ENCODE data around the gene COIL. TPM values are rescaled to one million over a fixed set of nuclear protein-coding genes. Genes with fewer than 3 reads are reported as not detected.

Gene COIL
- total and polyA plus RNA-seq, 4 donors, result 7.2 to 21.4 (median 9.7) TPM

GRCh38 chr17:56894859-56895455 is 65.9 kb downstream of the COIL start:
- no peak overlapping the region for H3K4me3 ChIP-seq
- H3K9me3 ChIP-seq (ENCODE audit: control insufficient read depth in 4 of 4, insufficient read depth in 3 of 4, low read length in 3 of 4), result no peaks in the 10 kb centered on the region
- no peak for DNase-seq
- H3K9ac ChIP-seq (ENCODE audit: insufficient read depth in 1 of 2, low read length in 2 of 2), result no peak overlapping the region
- H3K27ac ChIP-seq (ENCODE audit: low read depth in 1 of 2, low read length in 1 of 2), result no peak overlapping the region
- no peak for ATAC-seq (ENCODE audit: insufficient read depth, low FRiP score)
- WGBS, 2 donors, result 94 to 96% methylated on average over 20 of the region's 20 CpGs
- TF ChIP-seq CTCF (IDR thresholded peaks at IDR 0.05; ENCODE audit: control extremely low read depth, extremely low read depth), result no peak
- H3K27me3 ChIP-seq (ENCODE audit: control insufficient read depth in 3 of 3, insufficient read depth in 3 of 3, low read length in 2 of 3), result no peaks in the 10 kb centered on the region
- no peaks in the 10 kb centered on the region for H3K4me1 ChIP-seq (ENCODE audit: control insufficient read depth in 5 of 5, insufficient read depth in 5 of 5, low read length in 5 of 5)
- peaks cover 9 to 73% (median 26%) of the 10 kb centered on the region in 4 donors for H3K36me3 ChIP-seq (ENCODE audit: control insufficient read depth in 4 of 4, insufficient read depth in 4 of 4, low read length in 4 of 4)

DNA sequence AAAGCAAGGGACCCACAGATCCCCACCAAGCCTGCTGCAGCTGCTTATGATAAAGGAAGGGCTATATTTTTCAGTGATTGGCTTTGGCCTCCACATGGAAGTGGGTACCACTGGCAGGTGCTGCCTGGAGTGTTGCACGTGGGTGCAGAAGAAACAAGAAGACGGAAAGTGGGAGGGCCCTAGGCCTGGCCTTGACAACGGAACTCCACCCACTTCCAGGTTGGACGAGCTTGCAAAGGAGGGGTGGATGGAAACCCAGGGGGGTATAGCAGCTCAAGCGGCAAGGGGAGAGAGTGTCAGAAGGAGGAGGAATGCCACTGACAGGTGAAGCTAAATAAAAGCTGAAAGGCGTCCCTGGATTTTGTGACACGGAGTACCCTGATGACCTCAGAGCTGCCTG is 67.3 kb downstream of the COIL start:
- H3K9me3 ChIP-seq (ENCODE audit: control insufficient read depth in 4 of 4, insufficient read depth in 3 of 4, low read length in 3 of 4), result no peaks in the 10 kb centered on the region
- WGBS, 2 donors, result 72 to 84% methylated on average over 7 of the region's 7 CpGs
- H3K27ac ChIP-seq (ENCODE audit: low read depth in 1 of 2, low read length in 1 of 2), result peak overlapping the region in 1 of 2 donors; percentile 9
- no peaks in the 10 kb centered on the region for H3K27me3 ChIP-seq (ENCODE audit: control insufficient read depth in 3 of 3, insufficient read depth in 3 of 3, low read length in 2 of 3)
- H3K4me1 ChIP-seq (ENCODE audit: control insufficient read depth in 5 of 5, insufficient read depth in 5 of 5, low read length in 5 of 5), result no peaks in the 10 kb centered on the region
- DNase-seq (no peak), ATAC-seq (ENCODE audit: insufficient read depth, low FRiP score) (no peak)
- TF ChIP-seq CTCF (IDR thresholded peaks at IDR 0.05; ENCODE audit: control extremely low read depth, extremely low read depth), result no peak
- H3K36me3 ChIP-seq (ENCODE audit: control insufficient read depth in 4 of 4, insufficient read depth in 4 of 4, low read length in 4 of 4), result peaks cover 14 to 66% (median 23%) of the 10 kb centered on the region in 4 donors
- H3K9ac ChIP-seq (ENCODE audit: insufficient read depth in 1 of 2, low read length in 2 of 2), result no peak overlapping the region
- H3K4me3 ChIP-seq, result no peak overlapping the region

DNA sequence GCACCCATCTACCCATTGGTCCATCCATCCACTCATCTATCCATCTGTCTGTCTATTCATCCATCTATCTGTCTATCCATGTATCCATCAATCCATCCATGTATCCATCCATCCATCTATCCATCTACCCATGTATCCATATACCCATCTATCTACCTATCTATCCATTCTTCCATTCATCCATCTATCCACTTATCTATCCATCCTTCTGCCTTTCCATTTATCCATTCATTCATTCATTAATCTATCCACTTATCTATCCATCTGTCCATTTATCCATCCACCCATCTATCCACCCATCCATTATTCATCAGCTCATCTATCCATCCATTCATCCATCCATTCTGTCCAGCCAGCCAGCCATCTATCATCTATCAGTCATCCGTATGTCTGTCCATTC is 68.5 kb downstream of the COIL start:
- Histone ChIP-seq H3K9me3 (ENCODE audit: control insufficient read depth in 4 of 4, insufficient read depth in 3 of 4, low read length in 3 of 4) (no peaks in the 10 kb centered on the region), H3K36me3 (ENCODE audit: control insufficient read depth in 4 of 4, insufficient read depth in 4 of 4, low read length in 4 of 4) (peaks cover 14 to 61% (median 19%) of the 10 kb centered on the region in 4 donors), H3K27ac (ENCODE audit: low read depth in 1 of 2, low read length in 1 of 2) (no peak overlapping the region), H3K27me3 (ENCODE audit: control insufficient read depth in 3 of 3, insufficient read depth in 3 of 3, low read length in 2 of 3) (no peaks in the 10 kb centered on the region), H3K4me1 (ENCODE audit: control insufficient read depth in 5 of 5, insufficient read depth in 5 of 5, low read length in 5 of 5) (no peaks in the 10 kb centered on the region), H3K4me3 (no peak overlapping the region), H3K9ac (ENCODE audit: insufficient read depth in 1 of 2, low read length in 2 of 2) (no peak overlapping the region)
- TF ChIP-seq CTCF (IDR thresholded peaks at IDR 0.05; ENCODE audit: control extremely low read depth, extremely low read depth), result no peak
- ATAC-seq (ENCODE audit: insufficient read depth, low FRiP score), result no peak
- WGBS, 2 donors, result 97 to 99% methylated on average over 1 of the region's 1 CpG
- DNase-seq, result no peak

DNA sequence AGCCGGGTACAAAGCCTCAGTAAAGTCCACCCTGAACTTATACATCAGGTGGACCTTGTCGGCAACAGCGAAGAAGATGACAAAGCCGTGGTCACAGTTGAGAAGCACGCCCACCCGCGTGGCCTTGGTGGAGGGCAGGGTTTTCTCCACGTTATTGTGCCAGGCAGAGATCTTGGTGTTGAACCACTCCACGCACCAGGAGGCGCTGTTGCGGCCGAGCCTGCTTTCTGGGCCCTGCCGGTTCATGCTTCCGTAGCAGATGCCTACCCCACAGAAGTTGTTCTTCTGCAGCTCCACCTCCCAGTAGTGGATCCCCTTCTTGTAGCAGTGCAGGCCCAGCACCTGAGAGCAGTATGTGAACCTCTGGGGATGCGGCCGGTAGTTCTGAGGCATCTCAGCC is 69.1 kb downstream of the COIL start:
- peaks cover 14 to 57% (median 17%) of the 10 kb centered on the region in 4 donors for H3K36me3 ChIP-seq (ENCODE audit: control insufficient read depth in 4 of 4, insufficient read depth in 4 of 4, low read length in 4 of 4)
- peak; percentile 2 for TF ChIP-seq CTCF (IDR thresholded peaks at IDR 0.05; ENCODE audit: control extremely low read depth, extremely low read depth)
- no peaks in the 10 kb centered on the region for H3K9me3 ChIP-seq (ENCODE audit: control insufficient read depth in 4 of 4, insufficient read depth in 3 of 4, low read length in 3 of 4)
- DNase-seq (no peak), ATAC-seq (ENCODE audit: insufficient read depth, low FRiP score) (no peak)
- WGBS, 2 donors, result 77 to 84% methylated on average over 16 of the region's 16 CpGs
- no peaks in the 10 kb centered on the region for H3K4me1 ChIP-seq (ENCODE audit: control insufficient read depth in 5 of 5, insufficient read depth in 5 of 5, low read length in 5 of 5)
- no peak overlapping the region for H3K4me3 ChIP-seq
- no peak overlapping the region for H3K9ac ChIP-seq (ENCODE audit: insufficient read depth in 1 of 2, low read length in 2 of 2)
- no peak overlapping the region for H3K27ac ChIP-seq (ENCODE audit: low read depth in 1 of 2, low read length in 1 of 2)
- no peaks in the 10 kb centered on the region for H3K27me3 ChIP-seq (ENCODE audit: control insufficient read depth in 3 of 3, insufficient read depth in 3 of 3, low read length in 2 of 3)
